C1 segment of cervical spinal cord (tissue), 14 donors: ENCODE measurements around the gene RPL35.

Experiments used
- DNase-seq, 14 donors: peaks; one replicate each; lab custom pipeline; 2025; lab: John Stamatoyannopoulos, UW

RPL35 gene

GRCh38 chr9:124861342-124862229 lies at the start of gene RPL35, which contains the start of gene ARPC5L:
RPL35 (minus strand) TSS chr9:124861957; CDS start chr9:124861912, 45 bp downstream.
ARPC5L (plus strand) TSS chr9:124862130; CDS start chr9:124869291, 7,161 bp downstream.
- peak; percentile 51 to 95 (median 84) for DNase-seq

- no peak for DNase-seq
Measured at GRCh38 chr9:124908098-124908497, 46.3 kb upstream of the RPL35 start.

- DNase-seq = no peak
Measured at GRCh38 chr9:124906966-124907365, 45.2 kb upstream of the RPL35 start.

GRCh38 chr9:124899845-124900244 lies 38.1 kb upstream of the RPL35 start:
- DNase-seq = no peak

- DNase-seq = no peak
Measured at GRCh38 chr9:124897570-124898460, 36.1 kb upstream of the RPL35 start.

GRCh38 chr9:124894741-124895170 lies 33.0 kb upstream of the RPL35 start:
- DNase-seq = peak in 3 of 14 donors; percentile 15 to 18 (median 16)

- peak in 1 of 14 donors; percentile 24 for DNase-seq
Measured at GRCh38 chr9:124894035-124894740, 32.4 kb upstream of the RPL35 start.

- no peak for DNase-seq
Measured at GRCh38 chr9:124890179-124890578, 28.4 kb upstream of the RPL35 start.

- no peak for DNase-seq
Measured at GRCh38 chr9:124889006-124889405, 27.2 kb upstream of the RPL35 start.

- DNase-seq = no peak
Measured at GRCh38 chr9:124887832-124888231, 26.1 kb upstream of the RPL35 start.

- DNase-seq = peak in 1 of 14 donors; percentile 70
Measured at GRCh38 chr9:124886866-124887492, 25.2 kb upstream of the RPL35 start.

- DNase-seq = no peak
Measured at GRCh38 chr9:124886461-124886860, 24.7 kb upstream of the RPL35 start.

GRCh38 chr9:124885551-124885950 lies 23.8 kb upstream of the RPL35 start:
- DNase-seq = no peak

GRCh38 chr9:124884376-124884775 lies 22.6 kb upstream of the RPL35 start:
- no peak for DNase-seq

- no peak for DNase-seq
Measured at GRCh38 chr9:124882231-124882630, 20.5 kb upstream of the RPL35 start.

GRCh38 chr9:124881138-124881743 lies 19.5 kb upstream of the RPL35 start:
- no peak for DNase-seq

GRCh38 chr9:124880501-124880900 lies 18.7 kb upstream of the RPL35 start:
- DNase-seq = no peak

- DNase-seq = no peak
Measured at GRCh38 chr9:124879226-124879625, 17.5 kb upstream of the RPL35 start.

GRCh38 chr9:124878518-124878917 lies 16.8 kb upstream of the RPL35 start:
- no peak for DNase-seq

- DNase-seq = no peak
Measured at GRCh38 chr9:124878021-124878420, 16.3 kb upstream of the RPL35 start.
